ENCODE measurements around the gene MYL2.
"Not testable (repeated sequence)": the region's sequence is repeated elsewhere in the genome, so short reads cannot be mapped to it uniquely, and the experiment has no call there.

Gene MYL2

GRCh38 chr12:110920324-110920910 lies at the start of gene MYL2:
MYL2 (minus strand) TSS chr12:110920579; CDS start chr12:110920529, 50 bp downstream.
- no peak for DNase-seq

- DNase-seq: no peak
Observed at GRCh38 chr12:110966081-110966760, 45.8 kb upstream of the MYL2 start.

- no peak for DNase-seq
Observed at GRCh38 chr12:110965574-110965973, 45.2 kb upstream of the MYL2 start.

GRCh38 chr12:110960795-110961194 lies 40.4 kb upstream of the MYL2 start:
- no peak for DNase-seq

- DNase-seq: no peak
Observed at GRCh38 chr12:110957652-110958051, 37.3 kb upstream of the MYL2 start.

GRCh38 chr12:110957159-110957558 lies 36.8 kb upstream of the MYL2 start:
- DNase-seq: no peak

- DNase-seq: not testable (repeated sequence)
Observed at GRCh38 chr12:110950867-110951266, 30.5 kb upstream of the MYL2 start.

- not testable (repeated sequence) for DNase-seq
Observed at GRCh38 chr12:110950466-110950865, 30.1 kb upstream of the MYL2 start.

- no peak for DNase-seq
Observed at GRCh38 chr12:110948041-110948440, 27.7 kb upstream of the MYL2 start.

GRCh38 chr12:110943373-110943772 lies 23.0 kb upstream of the MYL2 start:
- DNase-seq: no peak

- no peak for DNase-seq
Observed at GRCh38 chr12:110941391-110941790, 21.0 kb upstream of the MYL2 start.

GRCh38 chr12:110940933-110941332 lies 20.6 kb upstream of the MYL2 start:
- no peak for DNase-seq

GRCh38 chr12:110940296-110940695 lies 19.9 kb upstream of the MYL2 start:
- DNase-seq: no peak

GRCh38 chr12:110937104-110937641 lies 16.8 kb upstream of the MYL2 start:
- peak; percentile 2 for DNase-seq

GRCh38 chr12:110936367-110937103 lies 16.2 kb upstream of the MYL2 start:
- DNase-seq: no peak

- no peak for DNase-seq
Observed at GRCh38 chr12:110935588-110935987, 15.2 kb upstream of the MYL2 start.

GRCh38 chr12:110934093-110934852 lies 13.9 kb upstream of the MYL2 start:
- DNase-seq: no peak

GRCh38 chr12:110933326-110933974 lies 13.1 kb upstream of the MYL2 start:
- no peak for DNase-seq

- no peak for DNase-seq
Observed at GRCh38 chr12:110932046-110932445, 11.7 kb upstream of the MYL2 start.

- DNase-seq: no peak
Observed at GRCh38 chr12:110931315-110931728, 10.9 kb upstream of the MYL2 start.

GRCh38 chr12:110930348-110931314 lies 10.3 kb upstream of the MYL2 start:
- DNase-seq: no peak

Measured in NCI-H2029 treated with DMSO at 0.1 percent for 48 hours (cell line).